Measurements from ENCODE around the gene DOCK10.
"Not testable (repeated sequence)": the region's sequence is repeated elsewhere in the genome, so short reads cannot be mapped to it uniquely, and the experiment has no call there.

The DOCK10 gene

DNA sequence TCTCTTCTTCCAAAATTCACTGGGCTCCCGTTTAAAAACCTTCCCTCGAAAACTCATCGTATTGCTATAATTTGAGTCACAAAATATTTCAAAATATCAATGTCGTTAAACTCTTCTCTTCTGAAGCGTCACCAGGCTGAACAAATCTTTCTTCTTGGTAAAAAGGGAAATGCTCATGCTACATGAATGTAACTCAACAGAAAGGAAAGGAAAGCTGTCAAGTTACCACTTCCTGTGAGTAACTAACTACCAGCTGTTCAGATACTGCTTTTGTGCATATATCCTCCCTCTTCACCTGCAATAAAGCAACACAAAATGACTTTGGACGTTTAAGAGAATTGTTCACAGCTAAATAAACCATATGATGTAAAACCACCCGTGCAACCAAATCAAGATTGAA, 95.4 kb downstream of the DOCK10 start:
- no peak for DNase-seq (ENCODE audit: low spot score)

DNA sequence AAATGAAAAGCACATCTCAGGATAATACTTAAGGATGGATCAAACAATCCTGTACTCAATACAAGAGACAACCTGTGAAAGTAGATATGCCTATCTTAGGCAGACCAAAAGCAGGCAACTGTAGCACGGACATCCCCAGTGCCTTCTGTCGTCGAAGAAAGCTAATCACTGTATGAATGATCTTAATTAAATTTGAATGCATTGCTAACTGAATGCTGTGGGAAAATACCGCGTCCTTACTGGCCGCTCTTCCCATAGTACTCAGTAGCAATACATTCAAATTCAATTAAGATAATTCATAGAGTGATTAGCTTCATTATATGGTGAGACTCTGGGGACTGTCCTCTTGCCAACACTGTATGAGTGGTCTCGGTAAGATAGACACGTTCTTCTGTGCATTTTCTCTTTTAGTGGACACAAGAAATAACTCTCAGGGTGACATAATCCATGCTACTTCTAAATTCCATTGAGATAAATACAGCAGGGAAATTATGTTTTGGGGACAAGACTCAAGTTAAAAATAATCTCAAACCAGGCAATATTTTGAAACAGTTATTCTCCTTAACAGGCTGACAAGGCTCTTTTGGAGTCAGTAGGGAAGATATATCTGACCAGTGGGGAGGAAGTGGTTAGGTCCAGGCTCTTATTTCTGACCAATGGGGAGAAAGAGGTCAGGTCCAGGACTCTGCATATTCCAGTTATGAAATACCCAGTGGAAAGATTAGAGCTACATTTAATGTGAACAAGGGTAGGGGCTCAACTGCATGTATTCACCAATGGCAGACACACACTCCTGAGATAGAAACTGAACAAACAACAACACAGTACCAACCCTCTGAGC, 97.3 kb downstream of the DOCK10 start:
- DNase-seq (ENCODE audit: low spot score), result no peak

DNA sequence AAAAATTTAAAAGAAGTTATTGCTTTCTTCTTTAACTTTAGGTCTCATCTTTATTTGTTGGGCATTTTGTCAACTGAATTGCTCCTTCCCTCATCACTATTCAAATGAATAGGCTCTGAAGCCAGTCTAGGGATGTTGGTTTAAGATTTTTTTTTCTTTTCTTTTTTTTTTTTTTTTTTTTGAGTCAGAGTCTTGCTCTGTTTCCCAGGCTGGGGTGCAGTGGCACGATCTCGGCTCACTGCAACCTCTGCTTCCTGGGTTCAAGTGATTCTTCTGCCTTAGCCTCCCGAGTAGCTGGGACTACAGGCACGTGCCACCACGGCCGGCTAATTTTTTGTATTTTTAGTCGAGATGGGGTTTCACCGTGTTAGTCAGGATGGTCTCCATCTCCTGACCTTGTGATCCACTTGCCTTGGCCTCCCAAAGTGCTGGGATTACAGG, 98.6 kb downstream of the DOCK10 start:
- DNase-seq (ENCODE audit: low spot score), result not testable (repeated sequence)

GRCh38 chr2:224941960-224942359, 100.3 kb downstream of the DOCK10 start:
- DNase-seq (ENCODE audit: low spot score), result no peak

GRCh38 chr2:224940618-224941017, 101.7 kb downstream of the DOCK10 start:
- no peak for DNase-seq (ENCODE audit: low spot score)

- no peak for DNase-seq (ENCODE audit: low spot score)
Measured at GRCh38 chr2:224938651-224939182, 103.6 kb downstream of the DOCK10 start.

- no peak for DNase-seq (ENCODE audit: low spot score)
Measured at GRCh38 chr2:224937887-224938286, 104.4 kb downstream of the DOCK10 start.

DNA sequence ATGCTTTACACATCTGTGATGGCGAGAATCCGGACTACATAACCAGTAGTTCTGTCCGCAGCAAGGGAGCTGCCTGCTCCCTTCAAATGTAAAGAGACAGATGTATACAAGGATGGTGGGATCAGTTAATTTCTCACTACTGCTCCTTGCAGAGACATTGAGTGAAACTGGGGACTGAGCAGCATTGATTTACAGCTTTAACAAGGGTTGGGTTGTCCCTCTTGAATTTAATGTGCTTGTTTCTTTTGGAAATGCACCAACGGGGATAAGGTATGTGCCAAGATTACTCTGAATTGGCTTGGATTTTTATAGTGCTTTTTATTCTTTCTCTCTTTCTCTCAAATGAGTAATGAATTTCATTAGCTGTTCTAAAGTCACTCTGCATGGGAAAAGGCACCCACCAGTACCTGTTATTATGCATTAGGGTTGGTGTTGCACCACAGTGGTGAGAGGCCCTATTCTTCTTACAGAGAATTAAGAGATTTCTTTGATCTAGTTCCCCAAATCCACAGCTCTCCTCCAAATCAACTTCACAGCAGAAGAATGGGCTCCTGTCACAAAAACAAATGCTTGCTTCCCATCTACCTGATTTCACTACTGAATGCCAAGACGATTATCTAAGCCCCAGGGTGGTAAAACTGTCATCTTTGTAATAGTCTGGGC, 107.6 kb downstream of the DOCK10 start:
- no peak for DNase-seq (ENCODE audit: low spot score)

- no peak for DNase-seq (ENCODE audit: low spot score)
Measured at GRCh38 chr2:224933431-224933830, 108.8 kb downstream of the DOCK10 start.

- no peak for DNase-seq (ENCODE audit: low spot score)
Measured at GRCh38 chr2:224932522-224932921, 109.7 kb downstream of the DOCK10 start.

DNA sequence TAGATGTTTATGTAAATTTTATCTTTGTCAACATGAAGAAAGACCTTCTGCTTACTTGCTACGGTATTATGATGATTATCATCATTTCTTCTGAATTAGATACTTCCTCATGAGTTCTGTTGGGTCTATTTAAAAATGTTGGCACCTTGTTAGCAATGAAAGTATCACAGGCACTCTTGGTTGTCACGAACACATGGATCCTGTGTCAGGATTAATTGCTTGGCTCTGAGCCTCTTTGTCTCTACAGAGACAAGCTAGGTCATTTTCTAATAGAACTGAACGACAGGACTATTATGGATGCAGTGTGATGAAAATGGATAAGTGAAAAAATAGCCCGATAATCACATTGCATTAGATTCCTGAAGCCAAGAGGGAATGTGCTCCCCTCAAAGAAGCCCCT, 110.3 kb downstream of the DOCK10 start:
- no peak for DNase-seq (ENCODE audit: low spot score)

GRCh38 chr2:224930990-224931389, 111.3 kb downstream of the DOCK10 start:
- DNase-seq (ENCODE audit: low spot score), result no peak

- no peak for DNase-seq (ENCODE audit: low spot score)
Measured at GRCh38 chr2:224930124-224930523, 112.1 kb downstream of the DOCK10 start.

GRCh38 chr2:224929512-224929911, 112.8 kb downstream of the DOCK10 start:
- no peak for DNase-seq (ENCODE audit: low spot score)

DNA sequence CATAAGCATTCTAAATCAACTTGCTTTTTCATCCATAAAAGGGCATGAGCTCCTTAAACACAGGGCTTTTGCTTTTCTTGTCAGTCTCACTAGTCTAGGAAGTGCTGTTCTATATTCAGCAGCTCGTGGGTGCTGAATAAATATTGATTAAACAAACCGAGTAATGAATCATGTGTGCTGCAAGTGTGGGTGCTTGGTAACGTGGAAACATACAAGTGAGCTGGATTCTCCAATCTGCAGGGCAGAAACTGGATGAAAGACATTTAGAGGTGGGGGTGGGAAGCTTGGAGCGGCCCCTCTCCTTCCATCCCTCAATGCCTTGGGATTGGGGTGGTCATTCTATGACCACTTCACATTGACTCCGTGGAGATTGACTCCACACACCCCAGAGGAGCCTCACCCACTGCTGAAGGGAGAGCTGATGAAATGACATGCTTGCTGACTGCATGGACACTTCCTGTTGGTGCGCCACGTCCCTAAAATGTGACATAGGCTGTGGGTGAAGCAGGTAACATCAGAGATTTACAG, 114.6 kb downstream of the DOCK10 start:
- no peak for DNase-seq (ENCODE audit: low spot score)

DNA sequence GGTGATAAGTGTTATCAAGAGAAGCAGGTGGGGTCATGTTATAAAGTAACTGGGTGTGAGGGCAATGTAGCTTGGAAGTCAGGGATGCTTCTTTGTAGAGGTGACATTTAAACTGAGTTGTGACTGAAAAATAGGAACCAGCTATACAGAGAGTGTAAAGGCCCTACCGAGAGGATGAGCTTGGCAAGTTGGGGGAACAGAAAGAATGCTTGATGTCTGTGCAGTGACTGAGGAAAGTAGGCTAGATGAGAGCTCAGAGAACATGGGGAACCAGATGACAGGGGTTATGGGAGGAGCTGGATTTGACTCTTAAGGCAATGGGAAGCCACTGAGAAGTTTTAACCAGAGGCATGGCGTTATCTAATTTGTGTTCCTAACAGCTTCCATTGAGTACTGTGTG, 115.3 kb downstream of the DOCK10 start:
- DNase-seq (ENCODE audit: low spot score), result no peak

GRCh38 chr2:224925810-224926100, 116.5 kb downstream of the DOCK10 start:
- no peak for DNase-seq (ENCODE audit: low spot score)

GRCh38 chr2:224925061-224925809, 117.0 kb downstream of the DOCK10 start:
- DNase-seq (ENCODE audit: low spot score), result no peak

DNA sequence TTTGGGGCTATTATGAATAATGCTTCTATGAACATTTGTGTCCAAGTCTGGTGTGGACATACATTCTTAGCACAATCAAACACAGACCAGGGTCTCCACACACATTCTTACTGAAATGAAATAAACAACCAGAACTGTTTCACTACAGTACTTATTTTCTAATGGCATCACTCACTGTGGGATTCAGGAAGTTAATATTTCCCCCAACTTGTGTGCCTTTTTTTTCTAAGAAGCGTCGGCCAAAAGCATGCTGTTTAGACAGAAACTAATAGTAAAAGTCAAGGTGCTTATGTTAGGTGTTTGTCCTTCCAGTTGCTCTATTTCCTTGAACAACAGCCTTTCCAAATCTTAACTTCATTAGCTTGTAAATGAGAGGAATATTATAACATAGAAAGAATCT, 117.6 kb downstream of the DOCK10 start:
- no peak for DNase-seq (ENCODE audit: low spot score)

GRCh38 chr2:224922142-224922727, 120.0 kb downstream of the DOCK10 start:
- DNase-seq (ENCODE audit: low spot score), result no peak

DNA sequence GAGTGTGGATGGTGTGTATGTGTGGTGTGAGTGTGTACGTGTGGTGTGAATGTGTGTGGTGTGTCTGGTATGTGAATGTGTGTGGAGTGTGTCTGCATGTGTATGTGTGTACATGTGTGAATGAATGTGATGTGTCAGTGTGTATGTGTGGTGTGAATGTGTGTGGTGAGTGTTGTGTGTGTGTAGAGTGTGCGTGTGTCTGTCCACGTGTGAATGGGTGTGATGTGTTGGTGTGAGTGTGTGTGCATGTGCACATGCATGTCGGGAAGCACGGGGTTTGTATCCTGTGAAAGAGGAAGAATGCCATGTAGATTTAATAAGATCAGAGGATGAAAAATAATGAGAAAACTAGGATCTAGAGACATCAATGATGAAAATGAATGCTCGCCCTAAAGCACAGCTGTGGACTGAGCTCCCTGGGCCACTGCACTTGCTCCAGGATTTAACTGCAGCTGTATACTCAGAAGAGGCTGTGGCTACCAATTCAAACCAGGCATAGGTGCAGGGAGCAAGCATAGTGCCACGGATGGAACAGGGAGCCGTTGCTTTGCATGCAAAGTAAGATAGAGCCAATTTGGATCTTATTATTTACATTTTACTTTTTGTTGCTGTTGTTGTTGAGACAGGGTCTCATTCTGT, 122.7 kb downstream of the DOCK10 start:
- DNase-seq (ENCODE audit: low spot score), result no peak
